Skeletal muscle cell (primary cell): ENCODE results near the gene OR52E5.

Source experiments
- DNase-seq: peaks from one replicate; pipeline ENCODE4 v3.0.0-alpha.2; 2010; ENCODE audit warnings: low read depth
- H3K4me3 ChIP-seq: 2 replicates; pipeline ENCODE4 v1.5.1; 2011; ENCODE audit warnings: low read depth, mild to moderate bottlenecking, control low read depth, low read length, moderate library complexity

The OR52E5 gene

GRCh38 chr11:5892908-5893307 is at the start of gene OR52E5:
Gene OR52E5, plus strand, starts transcription at chr11:5893208. Its CDS starts 7,569 bp downstream, at chr11:5900777.
- no peak for DNase-seq
- no peak within 1 kb of the TSS for H3K4me3 ChIP-seq

- DNase-seq, result no peak
- no peak overlapping the region for H3K4me3 ChIP-seq
Observed at GRCh38 chr11:5846701-5847100, 46.3 kb upstream of the OR52E5 start.

- DNase-seq, result no peak
- no peak overlapping the region for H3K4me3 ChIP-seq
Observed at GRCh38 chr11:5847711-5848110, 45.3 kb upstream of the OR52E5 start.

- no peak overlapping the region for H3K4me3 ChIP-seq
- DNase-seq, result no peak
Observed at GRCh38 chr11:5851002-5851401, 42.0 kb upstream of the OR52E5 start.

GRCh38 chr11:5857590-5857989 is 35.4 kb upstream of the OR52E5 start, which contains the start of gene OR52E8:
Gene OR52E8, minus strand, starts transcription at chr11:5857690. Its CDS starts 0 bp downstream, at chr11:5857690.
- DNase-seq, result no peak
- no peak within 1 kb of the TSS for H3K4me3 ChIP-seq

- DNase-seq, result no peak
- no peak overlapping the region for H3K4me3 ChIP-seq
Observed at GRCh38 chr11:5865826-5866225, 27.2 kb upstream of the OR52E5 start.

- DNase-seq, result no peak
- H3K4me3 ChIP-seq, result no peak overlapping the region
Observed at GRCh38 chr11:5878564-5878963, 14.4 kb upstream of the OR52E5 start.

- H3K4me3 ChIP-seq, result no peak within 1 kb of the TSS
- DNase-seq, result no peak
Observed at GRCh38 chr11:5880329-5880728, 12.7 kb upstream of the OR52E5 start, which contains the start of gene OR52E4. Gene OR52E4, plus strand, starts transcription at chr11:5880629. Its CDS starts 3,664 bp downstream, at chr11:5884293.

- no peak for DNase-seq
- H3K4me3 ChIP-seq, result no peak overlapping the region
Observed at GRCh38 chr11:5881756-5882155, 11.3 kb upstream of the OR52E5 start.

GRCh38 chr11:5887172-5887571 is 5.8 kb upstream of the OR52E5 start:
- no peak for DNase-seq
- no peak overlapping the region for H3K4me3 ChIP-seq

GRCh38 chr11:5887661-5888060 is 5.3 kb upstream of the OR52E5 start:
- H3K4me3 ChIP-seq, result no peak overlapping the region
- DNase-seq, result no peak

- DNase-seq, result no peak
- H3K4me3 ChIP-seq, result no peak overlapping the region
Observed at GRCh38 chr11:5891216-5891800, 1.7 kb upstream of the OR52E5 start.

GRCh38 chr11:5899534-5899933 is 6.5 kb downstream of the OR52E5 start:
- no peak overlapping the region for H3K4me3 ChIP-seq
- DNase-seq, result no peak

GRCh38 chr11:5910540-5910939 is 17.5 kb downstream of the OR52E5 start:
- no peak overlapping the region for H3K4me3 ChIP-seq
- no peak for DNase-seq

- no peak for DNase-seq
- no peak overlapping the region for H3K4me3 ChIP-seq
Observed at GRCh38 chr11:5922749-5923426, 29.9 kb downstream of the OR52E5 start.

- DNase-seq, result no peak
- no peak overlapping the region for H3K4me3 ChIP-seq
Observed at GRCh38 chr11:5923427-5923776, 30.4 kb downstream of the OR52E5 start.

- DNase-seq, result no peak
- H3K4me3 ChIP-seq, result no peak overlapping the region
Observed at GRCh38 chr11:5923794-5924193, 30.8 kb downstream of the OR52E5 start.

GRCh38 chr11:5928271-5928670 is 35.3 kb downstream of the OR52E5 start:
- no peak for DNase-seq
- no peak overlapping the region for H3K4me3 ChIP-seq

GRCh38 chr11:5928811-5929210 is 35.8 kb downstream of the OR52E5 start:
- no peak overlapping the region for H3K4me3 ChIP-seq
- DNase-seq, result no peak

GRCh38 chr11:5929571-5930368 is 36.8 kb downstream of the OR52E5 start:
- H3K4me3 ChIP-seq, result no peak overlapping the region
- DNase-seq, result no peak
